Stomach (tissue), 4 donors: Measurements from ENCODE around the gene FBXO38.

Source experiments
- CTCF ChIP-seq, 7 experiments: fragments of 450-650 bp in 4 of 7; fragments of 200-600 bp in 3 of 7; sonication (generic) in 3 of 7; IDR thresholded peaks; one replicate each; pipeline ENCODE4 v1.5.1; 2016 to 2019; ENCODE audit warnings: antibody characterized with exemption in 7 of 7, control low read depth in 2 of 7, mild to moderate bottlenecking in 1 of 7
- EP300 ChIP-seq: sonication (generic); formaldehyde crosslinking; IDR thresholded peaks from one replicate; pipeline ENCODE4 v1.6.1; 2017; ENCODE audit warnings: antibody characterized with exemption
- POLR2AphosphoS5 ChIP-seq, 3 donors: sonication (generic); formaldehyde crosslinking; IDR thresholded peaks; one replicate each; pipeline ENCODE4 v1.6.1; 2016; ENCODE audit warnings: antibody characterized with exemption in 3 of 3

DNA sequence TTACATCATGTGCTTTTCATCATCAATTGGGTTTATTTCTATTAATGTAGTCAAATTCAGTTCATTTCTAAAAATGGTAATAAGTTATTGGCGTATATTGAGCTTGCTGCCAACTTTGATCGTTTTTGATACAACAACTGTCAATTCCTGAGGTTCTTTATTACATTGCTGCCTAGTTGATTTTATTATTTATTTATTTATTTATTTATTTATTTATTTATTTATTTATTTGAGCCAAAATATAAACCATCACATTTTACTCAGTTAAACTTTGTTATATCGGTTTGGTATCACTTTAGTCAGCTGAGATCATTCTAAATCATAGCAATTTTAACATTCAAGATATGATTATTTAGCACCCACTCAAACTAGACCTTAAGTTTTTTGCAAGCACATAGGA is 100.0 kb downstream of the FBXO38 start:
- TF ChIP-seq CTCF (IDR thresholded peaks at IDR 0.05) (no peak), EP300 (no peak), POLR2AphosphoS5 (IDR thresholded peaks at IDR 0.05) (no peak)
